Retina (tissue), 1 donor: Measurements from ENCODE around the gene CPNE7.
"Not testable (repeated sequence)": the region's sequence is repeated elsewhere in the genome, so short reads cannot be mapped to it uniquely, and the experiment has no call there.

Source experiments
- DNase-seq: peaks from one replicate; pipeline ENCODE4 v3.0.0-alpha.2; 2016

The CPNE7 gene

DNA sequence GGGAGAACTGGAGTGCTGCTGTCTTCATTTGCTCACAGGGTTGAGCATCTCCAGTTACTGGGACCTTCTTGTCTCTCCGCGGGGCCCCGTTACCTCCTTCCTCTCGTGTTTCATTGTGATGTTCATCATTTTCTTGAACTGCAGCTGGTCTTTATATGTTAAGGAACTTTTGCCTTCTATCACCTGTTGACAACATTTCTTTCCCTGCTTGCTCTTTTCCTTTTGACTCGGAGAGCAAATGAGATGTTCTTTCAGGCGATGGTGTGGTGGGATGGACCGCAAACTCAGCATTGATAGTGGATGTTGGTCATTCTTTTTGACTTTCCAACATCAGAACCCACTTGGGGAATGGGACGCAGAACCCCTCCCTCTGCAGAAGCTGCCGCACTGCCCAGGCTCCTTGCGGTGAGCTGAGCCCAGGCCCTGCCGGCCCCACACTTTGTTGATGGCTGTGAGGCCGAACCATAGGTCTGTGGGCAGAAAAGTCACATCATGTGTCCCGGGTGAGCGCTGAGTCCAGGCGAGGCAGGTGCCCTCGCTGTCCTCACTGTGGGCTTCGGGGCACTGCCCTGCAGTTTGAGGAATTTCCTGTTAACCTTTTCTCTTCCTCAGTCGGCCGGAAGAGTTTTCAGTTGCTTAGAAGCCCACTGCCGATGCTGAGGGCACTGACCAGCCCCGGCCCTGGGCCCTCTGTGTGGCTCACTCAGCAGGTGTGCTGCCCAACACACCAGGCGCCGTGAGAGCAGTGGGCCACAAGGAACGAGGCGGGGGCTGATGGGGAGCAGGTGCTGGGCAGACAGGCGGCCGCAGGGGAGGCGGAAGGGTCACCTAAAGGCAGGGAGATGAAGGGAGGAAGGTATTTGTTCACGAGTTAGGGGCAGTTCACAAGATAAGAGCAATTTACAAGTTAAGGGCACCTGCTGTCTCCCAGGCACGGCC lies 7.6 kb upstream of the CPNE7 start:
- no peak for DNase-seq

DNA sequence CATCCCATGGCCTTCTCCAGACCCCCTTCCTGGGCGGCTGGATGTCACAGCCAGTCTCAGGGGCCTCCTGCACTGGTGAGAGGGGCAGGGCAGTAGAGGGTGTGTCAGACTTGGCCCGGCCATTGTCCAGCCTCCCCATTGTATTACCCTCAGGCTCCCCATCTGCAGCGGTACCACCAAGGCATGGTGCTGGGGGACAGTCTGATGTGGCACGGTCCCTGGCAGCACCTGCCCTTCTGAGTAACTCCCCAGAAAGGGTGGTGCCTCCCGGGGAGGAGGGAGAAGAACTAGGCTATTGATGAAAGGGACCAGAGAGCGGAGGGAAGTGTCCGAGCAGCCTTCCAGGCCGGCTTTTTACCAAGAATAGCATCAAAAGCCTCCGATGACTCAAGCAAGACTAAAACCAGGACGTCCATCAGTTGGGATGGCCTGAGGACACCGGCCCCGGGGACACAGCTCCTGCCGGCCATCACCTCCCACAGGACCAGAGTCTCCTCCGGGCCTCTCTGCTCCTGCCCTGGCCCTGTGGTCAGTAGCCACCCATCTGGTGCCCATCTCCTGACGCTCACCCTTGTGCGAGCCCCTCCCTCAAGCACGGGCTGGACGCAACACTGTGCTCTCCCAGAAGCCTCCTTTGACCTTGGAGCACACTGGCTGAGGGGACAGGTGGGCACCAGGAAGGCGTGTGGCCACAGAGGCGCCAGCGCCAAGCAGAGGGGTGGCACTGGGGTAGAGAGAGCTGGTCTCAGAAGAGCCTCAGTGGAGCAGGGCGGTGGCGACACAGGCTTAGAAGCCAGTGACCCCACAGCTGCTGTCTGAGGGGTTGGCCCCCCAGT lies 5.8 kb upstream of the CPNE7 start:
- no peak for DNase-seq

DNA sequence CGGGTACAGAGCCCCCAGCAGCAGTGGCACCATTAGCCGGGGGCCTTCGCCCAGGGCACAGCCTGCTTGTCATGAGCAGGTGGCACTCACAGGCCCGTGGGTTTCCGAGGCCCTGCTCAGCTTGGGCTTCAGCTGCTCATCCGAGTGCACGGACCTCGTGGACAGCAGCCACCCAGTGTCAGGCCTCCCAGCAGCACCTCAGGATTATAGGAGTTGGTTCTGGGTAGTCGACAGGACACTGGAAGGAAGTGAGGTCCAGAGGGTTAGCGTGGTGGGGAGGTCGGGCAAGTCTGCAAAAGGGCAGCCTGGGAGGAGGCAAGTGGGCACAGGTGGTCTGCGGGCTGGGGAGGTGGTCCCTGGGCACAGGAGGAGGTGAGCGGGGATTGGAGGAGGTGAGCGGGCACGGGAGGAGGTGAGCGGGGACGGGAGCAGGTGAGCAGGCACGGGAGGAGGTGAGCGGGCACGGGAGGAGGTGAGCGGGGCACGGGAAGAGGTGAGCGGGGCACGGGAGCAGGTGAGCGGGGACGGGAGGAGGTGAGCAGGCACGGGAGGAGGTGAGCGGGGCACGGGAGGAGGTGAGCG lies 5.1 kb upstream of the CPNE7 start:
- no peak for DNase-seq

DNA sequence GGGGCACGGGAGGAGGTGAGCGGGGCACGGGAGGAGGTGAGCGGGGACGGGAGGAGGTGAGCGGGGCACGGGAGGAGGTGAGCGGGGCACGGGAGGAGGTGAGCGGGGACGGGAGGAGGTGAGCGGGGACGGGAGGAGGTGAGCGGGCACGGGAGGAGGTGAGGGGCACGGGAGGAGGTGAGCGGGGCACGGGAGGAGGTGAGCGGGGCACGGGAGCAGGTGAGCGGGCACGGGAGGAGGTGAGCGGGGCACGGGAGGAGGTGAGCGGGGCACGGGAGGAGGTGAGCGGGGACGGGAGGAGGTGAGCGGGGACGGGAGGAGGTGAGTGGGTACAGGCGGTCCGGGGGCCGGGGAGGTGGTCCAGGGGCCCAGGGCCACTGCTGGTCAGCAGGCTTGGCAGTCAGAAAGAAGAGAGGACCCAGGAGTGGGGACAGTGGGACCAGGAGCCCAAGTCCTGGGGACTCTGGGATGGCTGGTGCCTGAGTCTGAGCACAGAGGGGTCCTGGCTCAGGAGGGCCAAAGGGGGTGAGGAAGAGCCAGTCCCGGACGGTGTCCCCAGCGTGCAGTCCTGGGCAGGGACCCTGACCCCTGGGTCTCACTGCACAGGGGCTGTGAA lies 4.5 kb upstream of the CPNE7 start:
- not testable (repeated sequence) for DNase-seq

DNA sequence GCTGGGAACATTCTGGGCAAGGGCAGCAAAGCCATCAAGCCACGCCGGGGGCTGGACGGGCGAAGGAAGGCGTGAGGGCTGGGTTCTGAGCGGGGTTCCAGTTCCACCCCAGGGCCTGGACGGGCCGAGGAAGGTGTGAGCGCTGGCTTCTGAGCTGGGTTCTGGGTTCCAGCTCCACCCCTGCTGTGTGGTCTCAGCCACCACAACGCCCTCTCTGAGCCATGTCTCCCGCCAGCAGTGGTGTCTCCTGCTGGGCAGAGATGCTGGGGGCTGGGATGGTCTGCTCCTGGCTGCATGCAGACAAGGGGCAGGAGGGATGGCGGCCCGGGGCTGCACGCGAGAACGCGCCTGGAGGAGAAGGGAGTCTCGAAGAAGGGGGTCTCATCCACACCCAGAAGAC lies 3.9 kb upstream of the CPNE7 start:
- DNase-seq = no peak

DNA sequence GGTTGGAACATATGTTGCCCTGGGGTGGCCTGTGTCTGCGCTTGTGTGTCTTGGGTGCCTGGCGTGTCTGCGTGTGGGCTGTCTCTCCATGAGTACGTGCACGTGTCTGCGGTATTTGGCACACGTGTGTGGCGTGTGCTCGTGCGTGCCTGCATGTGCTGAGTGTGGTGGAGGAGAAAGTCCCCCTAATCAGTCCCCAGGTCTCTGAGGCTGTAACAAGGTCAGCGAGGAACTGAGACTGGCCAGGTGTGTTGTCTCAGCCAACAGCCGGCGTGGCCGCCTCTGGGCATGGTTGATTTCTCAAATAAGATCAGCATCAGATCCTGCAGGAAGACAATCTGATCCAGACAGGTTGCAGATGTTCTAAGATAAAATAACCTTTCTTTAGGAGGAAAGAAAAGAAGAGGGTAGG lies 3.5 kb upstream of the CPNE7 start:
- no peak for DNase-seq

DNA sequence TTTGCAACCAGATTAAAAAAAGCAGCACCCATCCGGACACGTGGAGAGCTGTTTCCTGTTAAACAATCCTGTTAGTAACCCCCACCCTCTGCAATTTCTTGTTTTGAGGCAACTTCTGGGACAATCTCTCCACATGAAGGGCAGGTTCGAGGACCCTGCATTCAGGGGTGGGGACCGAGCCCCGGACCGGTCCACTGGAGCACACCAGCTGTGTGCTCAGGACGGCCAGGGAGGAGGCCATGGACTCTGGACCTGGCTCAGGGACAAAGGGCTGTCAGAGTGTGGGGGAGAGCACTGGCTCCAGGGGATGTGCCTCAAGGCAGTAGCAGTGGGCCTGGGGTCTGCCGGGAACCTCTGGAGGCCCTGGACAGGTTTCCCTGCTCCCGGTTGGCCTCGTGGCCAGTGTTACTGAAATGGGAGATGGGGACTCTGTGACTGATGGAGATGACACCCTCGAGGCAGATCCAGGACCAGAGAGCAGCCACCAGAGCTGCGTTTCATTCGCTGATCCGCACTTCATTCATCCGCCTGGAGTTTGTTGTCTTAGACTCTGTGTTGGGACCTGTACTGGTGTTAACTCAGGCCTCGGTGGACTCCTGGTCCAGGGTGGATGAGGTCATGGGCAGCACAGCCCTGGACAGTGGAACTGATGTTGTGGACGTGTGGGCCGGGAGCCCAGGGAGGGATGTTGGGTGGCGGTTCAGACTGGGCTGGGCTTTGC lies 2.9 kb upstream of the CPNE7 start:
- no peak for DNase-seq

DNA sequence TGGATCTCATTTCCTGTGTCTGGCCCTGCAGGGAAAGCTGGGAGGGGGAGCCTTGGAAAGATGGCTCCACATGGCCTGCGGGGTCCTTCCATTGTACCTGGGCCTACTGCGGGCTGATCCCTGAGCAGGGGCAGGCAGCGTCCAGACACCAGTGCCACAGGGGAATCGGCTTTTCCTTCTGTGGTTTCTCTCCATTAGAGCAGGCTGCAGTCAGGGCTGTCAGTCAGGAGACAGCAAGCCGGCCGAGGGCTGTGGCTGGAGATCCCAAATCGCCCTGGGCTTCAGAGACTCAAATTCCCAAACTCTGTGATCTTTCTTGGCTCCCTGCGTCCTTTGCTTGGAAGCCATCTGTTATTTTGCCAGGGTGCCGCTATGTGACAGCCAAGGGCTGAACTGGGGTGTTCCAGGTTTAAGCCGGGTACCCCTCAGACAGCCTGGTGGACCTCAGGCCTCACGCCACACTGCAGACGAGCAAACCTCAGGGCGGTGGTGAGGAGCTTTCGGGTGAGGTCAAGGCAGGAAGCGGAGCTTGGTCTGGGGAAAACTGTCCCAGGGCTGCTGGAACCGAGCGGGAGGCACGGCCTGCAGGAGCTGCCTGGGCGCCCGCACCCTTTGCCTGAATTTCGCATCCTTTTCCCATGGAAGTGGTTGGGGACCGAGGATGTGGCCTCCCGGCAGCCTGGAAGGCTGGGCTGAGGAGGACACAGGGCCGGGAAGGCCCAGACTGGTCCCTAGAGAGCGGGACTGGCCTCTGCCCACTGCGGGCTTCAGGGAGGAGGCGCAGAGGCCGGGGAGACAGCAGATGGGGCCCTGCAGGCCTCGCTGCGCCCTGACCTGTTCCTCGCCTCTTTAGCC lies 1.5 kb upstream of the CPNE7 start:
- DNase-seq = no peak

DNA sequence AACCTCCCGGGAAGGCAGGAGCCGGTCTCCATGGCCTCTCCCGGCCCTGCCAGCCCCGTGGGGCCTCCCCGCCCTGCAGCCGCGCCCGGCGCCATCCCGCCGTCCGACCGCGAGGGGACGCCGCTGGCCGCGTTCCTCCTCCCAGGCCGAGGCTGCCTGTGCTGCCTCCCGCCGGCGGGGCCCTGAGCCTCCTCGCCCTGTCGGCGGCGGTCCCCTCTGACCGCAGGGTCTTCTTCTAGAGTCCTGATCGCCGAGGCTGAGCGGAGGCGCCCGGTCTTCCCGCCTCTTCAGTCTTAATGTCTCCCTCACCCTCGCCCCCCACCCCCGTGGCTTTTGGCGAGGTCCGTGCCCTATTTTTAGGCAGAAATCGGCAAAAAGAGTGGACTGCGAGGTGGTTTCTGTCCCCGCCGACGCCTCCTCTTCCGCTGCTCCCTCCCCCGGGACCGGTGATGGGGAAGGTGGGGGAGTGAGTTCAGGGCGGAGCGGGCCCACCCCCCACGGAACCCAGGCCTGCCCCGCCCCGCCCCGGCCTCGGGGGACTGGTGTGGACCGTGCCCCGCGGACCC lies 794 bp upstream of the CPNE7 start:
- DNase-seq = peak; percentile 85

DNA sequence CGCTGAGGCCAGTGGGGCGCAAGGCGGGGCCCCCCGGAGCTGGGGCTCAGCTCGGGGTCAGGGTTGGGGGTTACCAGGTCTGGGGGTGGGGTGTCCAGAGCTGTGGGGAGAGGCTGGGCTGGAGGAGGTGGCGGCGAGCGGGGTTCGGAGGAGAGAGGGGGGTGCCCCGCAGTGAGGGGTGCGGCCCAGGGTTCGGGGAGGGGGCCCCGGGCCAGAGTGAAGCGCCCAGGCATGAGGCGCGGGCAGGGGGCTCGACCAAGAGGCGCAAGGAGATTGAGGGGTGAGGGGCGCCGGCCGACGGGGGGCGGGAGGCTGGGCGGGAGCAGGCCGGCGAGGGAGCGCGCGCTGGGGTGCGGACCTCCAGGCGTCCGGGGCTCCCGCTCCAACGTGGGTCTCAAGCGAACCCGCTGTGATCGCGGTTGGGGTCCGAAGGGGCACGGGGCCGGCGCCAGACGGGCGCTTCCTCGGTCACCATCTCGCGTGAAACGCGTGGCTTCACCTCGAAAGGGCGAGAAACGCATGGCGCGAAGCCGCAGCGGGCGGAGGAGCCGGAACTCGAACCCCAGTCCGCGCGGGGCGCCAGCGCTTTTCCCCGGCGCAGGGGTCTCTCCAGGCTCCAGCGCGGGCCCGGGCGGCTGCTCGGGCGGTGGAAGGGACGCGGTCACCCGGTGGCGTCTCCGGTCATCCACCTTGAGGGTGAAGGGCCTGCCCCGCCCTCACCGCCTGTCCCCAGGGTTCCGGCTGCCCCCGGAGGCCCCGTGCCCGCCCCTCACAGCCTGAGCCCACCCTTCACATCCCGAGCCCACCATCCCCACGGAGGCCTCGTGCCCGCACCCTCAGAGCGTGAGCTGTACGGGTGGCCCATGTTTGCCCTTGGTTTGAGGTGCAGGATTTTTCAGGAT lies 846 bp downstream of the CPNE7 start:
- DNase-seq = no peak

DNA sequence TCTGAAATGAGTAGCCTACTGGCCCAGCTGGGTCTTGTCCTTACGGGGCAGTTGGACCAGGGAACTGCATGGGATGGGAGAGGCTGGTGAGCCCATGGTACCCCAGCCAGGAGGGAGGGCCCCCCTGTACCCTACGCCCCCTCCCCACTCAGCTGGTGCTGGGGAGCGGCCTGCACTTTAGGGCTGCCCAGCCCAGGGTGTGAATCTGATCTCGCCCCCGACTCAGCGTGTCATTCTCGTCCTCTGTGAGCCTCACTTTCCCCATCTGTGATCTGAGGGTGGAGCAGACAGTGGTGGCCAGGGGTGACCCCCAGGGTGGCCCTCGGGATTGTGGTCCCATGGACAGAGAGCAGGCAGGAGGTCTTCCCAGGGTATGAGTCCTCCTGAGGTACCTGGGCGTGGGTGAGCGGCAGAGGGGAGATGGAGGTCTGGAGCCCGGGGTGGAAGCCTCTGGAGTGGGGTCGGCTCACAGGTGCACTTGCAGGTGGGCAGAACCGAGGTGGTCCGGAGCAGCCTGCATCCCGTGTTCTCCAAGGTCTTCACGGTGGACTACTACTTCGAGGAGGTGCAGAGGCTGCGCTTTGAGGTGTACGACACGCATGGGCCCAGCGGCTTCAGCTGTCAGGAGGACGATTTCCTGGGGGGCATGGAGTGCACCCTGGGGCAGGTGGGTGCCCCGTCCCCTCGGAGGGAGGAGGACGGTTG lies 1.6 kb downstream of the CPNE7 start:
- no peak for DNase-seq

DNA sequence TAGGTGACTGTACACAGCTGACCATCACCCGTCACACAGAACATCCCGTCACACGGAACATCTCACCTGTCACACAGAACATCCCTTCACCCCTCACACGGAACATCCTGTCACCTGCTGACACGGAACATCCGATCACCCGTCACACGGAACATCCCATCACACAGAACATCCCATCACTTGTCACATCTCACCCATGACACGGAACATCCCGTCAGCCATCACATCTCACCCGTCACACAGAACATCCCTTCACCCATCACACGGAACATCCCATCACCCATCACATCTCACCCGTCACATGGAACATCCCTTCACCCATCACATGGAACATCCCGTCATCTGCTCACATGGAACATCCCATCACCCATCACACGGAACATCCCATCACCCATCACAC lies 3.8 kb downstream of the CPNE7 start:
- DNase-seq = no peak

DNA sequence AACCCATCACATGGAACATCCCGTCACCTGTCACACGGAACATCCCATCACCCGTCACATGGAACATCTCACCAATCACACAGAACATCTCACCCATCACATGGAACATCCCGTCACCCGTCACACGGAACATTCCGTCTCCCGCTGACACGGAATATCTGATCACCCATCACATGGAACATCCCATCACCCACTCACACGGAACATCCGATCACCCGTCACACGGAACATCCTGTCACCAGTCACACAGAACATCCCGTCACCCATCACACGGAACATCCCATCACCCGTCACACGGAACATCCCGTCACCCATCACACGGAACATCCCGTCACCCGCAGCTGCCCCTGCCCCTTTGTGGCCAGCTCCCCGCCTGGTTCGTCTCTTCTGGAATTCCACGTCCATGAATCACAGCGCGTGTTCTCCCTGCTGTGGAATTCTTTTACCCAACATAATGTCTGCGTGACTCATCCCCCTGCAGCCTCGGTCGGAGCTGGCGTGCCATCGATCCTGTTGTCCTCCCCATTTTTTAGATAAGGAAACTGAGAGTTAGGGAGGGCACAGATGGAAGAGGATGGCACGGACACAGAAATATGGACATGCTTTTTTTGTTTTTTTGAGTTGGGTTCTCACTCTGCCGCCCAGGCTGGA lies 5.6 kb downstream of the CPNE7 start:
- DNase-seq = no peak

DNA sequence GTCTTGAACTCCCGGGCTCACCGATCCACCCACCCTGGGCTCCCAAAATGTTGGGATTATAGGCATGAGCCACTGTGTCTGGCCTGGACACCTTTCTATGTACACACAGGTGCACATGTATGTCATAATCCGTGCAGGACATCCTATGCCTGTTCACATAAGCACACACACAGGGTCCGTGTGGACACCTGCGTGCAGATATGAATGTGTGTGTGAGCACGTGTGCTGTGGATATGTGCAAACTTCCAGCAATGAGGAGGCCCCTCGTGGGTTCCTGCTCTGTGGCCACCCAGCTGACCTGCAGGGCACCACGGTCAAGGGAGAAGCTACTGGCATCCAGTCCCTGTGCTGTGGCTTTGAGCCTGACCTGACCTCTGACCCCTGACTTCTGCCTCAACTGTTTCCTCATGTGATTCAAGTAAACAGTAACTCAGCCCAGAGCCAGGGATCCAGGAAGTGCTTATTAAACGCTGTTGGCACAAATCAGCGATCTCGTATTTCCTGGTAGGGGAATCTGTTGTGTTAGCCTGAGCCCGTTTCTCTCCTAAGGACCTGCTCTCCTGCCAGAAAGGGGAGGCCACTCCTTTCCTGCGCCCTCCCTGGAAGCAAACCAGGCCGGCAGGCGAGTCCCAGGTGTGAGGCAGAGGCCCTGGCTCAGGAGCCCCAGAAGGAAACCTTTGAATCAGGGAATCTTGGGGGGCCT lies 6.5 kb downstream of the CPNE7 start:
- DNase-seq = no peak

DNA sequence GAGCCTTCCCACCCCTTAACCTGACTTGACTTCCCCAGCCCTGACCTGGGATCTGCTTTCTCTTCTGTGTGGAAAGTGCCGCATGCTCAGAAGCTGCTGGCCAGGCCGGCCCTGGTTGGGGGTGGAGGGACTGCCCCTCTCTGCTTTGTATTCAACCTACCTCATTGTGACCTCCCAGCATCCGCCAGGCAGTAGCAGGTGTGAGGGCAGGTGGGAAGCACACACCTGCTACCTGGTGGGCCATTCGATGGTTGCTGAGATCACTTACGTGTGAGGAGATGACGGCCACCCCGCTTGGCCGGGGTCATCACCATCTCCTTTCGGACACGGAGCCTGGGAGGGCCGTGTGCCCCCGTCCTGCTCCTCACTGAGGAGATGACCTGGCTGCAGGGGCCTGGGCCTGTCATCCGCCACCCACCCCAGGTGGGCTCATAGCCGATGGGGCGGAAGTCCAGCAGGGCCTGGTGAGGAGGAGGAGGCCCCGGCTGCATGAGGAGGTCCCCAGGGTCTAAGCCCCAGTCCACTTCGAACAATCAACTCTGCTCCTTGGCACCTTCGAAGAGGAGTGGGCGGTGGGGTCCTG lies 7.1 kb downstream of the CPNE7 start:
- no peak for DNase-seq

DNA sequence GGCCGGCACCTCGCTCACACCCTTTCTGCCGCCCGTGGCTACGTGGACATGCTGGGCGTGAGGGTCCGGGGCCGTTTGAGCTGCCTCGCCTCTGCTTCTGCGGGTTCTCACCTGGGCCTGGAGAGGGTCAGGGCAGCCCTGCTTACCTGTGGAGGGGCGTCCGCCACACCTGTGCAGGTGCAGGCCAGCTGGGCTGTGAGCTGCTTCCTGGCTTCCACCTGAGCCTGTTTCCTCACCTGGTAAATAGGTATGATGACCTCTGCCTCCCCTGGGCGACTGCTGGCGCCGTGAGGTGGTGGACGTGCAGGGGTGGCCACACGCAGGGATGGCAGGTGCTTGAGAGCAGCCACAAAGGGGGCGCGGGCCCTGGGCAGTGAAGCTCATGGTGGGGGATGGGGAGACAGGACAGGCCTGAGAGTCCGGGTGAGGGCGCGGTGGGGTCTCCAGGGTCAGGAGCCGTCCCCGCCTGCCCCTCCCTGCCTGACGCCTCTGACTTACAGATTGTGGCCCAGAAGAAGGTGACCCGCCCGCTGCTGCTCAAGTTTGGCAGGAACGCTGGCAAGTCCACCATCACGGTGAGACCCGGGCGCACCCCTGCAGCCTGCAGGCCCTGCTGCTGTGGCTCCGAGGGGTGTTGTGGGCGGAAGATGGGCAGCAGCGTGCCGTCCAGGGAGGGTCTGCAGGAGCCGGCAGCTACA lies 7.8 kb downstream of the CPNE7 start:
- no peak for DNase-seq
